Mesodermal cell (in vitro differentiated cells): ENCODE measurements around the gene DCAF10.
A peak's percentile ranks its signal among the peaks of the same experiment; 100 is the strongest.

ENCODE experiments used
- H3K27ac ChIP-seq: 2 replicates; pipeline ENCODE4 v1.7.0; 2013; ENCODE audit warnings: mild to moderate bottlenecking, low read depth, low read length, moderate library complexity; ENCODE audit not compliant: severe bottlenecking
- H3K36me3 ChIP-seq: 2 replicates; pipeline ENCODE4 v1.7.1; 2013; ENCODE audit warnings: mild to moderate bottlenecking, low read length, moderate library complexity; ENCODE audit not compliant: control insufficient read depth, insufficient read depth
- H3K4me1 ChIP-seq: one replicate; pipeline ENCODE4 v1.7.1; 2013; ENCODE audit warnings: mild to moderate bottlenecking, low read length; ENCODE audit not compliant: insufficient read depth, control insufficient read depth, poor library complexity, severe bottlenecking
- H3K4me3 ChIP-seq: 2 replicates; pipeline ENCODE4 v1.7.0; 2013; ENCODE audit warnings: low read length, control low read depth, mild to moderate bottlenecking; ENCODE audit not compliant: insufficient read depth, poor library complexity, severe bottlenecking; ENCODE audit errors: extremely low read depth
- H3K9me3 ChIP-seq: 2 replicates; pipeline ENCODE4 v1.7.1; 2013; ENCODE audit warnings: mild to moderate bottlenecking, low read length, moderate library complexity; ENCODE audit not compliant: control insufficient read depth
- WGBS, 2 experiments: methylation state at CpG; one replicate each; pipeline ENCODE4 v1.1.5; 2013; ENCODE audit warnings: missing lambda C conversion rate in 2 of 2; ENCODE audit not compliant: insufficient coverage in 2 of 2; 5-methylcytosine and 5-hydroxymethylcytosine counted together

Gene DCAF10

DNA sequence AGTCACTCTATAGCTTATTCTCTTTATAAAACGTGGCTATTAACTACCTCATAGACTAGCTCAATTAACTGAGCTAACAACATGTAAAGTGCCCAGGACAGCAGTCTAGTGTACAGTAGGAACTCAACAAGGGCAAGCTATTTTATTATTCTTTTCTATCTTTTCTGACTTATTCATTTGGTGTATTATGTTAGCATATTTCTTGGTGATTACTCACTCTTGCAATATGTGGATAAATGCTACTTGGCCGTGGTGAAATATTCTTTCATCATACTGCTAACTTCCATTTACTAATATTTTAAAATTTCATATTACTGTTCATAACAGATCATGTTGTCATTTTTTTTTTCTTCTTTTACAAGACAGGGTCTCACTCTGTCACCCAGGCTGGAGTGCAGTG lies 98.4 kb downstream of the DCAF10 start:
- no peak overlapping the region for H3K4me3 ChIP-seq
- peaks cover 45% of the 10 kb centered on the region for H3K36me3 ChIP-seq
- 83 to 100% methylated on average over 1 of the region's 2 CpGs for WGBS, 2 experiments

DNA sequence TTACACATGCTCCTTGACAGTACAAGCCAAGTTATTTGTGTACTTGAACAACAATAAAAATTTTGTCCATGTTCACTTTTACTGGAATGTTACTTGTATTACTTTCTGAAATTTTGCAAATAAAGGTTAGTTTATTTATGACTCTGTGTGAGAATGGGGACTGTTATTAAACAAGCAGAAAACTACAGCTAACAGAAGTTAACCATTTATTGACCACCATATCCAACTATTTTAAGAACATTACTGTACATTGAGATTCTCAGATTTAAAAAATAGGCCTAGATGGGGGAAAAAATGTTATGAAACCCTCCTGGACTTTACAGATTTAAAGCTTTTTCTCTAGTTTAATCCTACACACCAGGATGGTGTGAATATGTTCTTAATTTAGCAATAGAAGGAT lies 101.5 kb downstream of the DCAF10 start:
- Histone ChIP-seq H3K27ac (no peak overlapping the region), H3K9me3 (no peaks in the 10 kb centered on the region), H3K4me1 (peaks cover 5% of the 10 kb centered on the region), H3K36me3 (peaks cover 19% of the 10 kb centered on the region), H3K4me3 (no peak overlapping the region)

More for the DNA sequence above, 98.4 kb downstream of the DCAF10 start:
- Histone ChIP-seq H3K9me3 (no peaks in the 10 kb centered on the region), H3K27ac (no peak overlapping the region), H3K4me1 (no peaks in the 10 kb centered on the region)

DNA sequence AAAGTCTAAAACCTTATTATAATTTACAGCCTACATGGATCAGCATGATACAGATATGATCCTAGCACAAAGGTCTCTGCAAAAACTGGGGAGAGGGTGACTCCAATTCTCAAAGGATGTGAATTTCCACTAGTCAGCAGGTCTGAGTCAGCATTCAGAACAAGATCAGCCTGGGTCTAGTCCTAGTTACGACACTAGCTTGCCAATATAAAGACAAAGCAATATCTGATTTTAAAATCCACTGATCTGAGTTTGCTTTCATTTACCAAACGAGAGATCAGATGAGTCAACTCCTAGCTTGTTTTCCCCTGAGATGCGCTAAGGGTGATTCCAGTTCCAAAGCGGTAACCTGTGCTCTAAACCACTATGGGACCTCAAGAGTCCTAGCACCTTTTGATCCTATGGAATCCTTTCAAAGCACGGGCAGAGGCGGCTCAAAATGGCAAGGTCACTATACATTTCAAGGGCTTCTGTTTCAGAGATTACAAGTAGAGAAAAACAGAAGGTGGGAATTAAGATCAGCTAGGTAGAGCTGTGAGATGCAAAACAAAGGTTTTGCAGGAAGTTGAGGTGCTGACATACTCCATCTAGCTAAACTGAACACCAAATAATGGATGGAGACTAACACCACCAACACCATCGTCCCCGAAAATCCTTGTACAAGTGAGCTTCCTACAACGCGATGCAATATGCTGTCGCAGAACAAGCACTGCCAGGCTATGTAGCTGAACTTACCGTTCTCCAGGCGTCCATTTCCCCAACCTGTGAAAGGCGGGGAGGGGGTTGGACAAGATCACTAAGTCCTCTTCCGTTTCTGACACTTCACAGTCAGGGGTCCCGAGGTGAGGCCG lies 102.4 kb downstream of the DCAF10 start:
- Histone ChIP-seq H3K4me3 (peak overlapping the region; percentile 79), H3K27ac (peak overlapping the region; percentile 41), H3K4me1 (peaks cover 5% of the 10 kb centered on the region), H3K9me3 (no peaks in the 10 kb centered on the region), H3K36me3 (peaks cover 12% of the 10 kb centered on the region)
- WGBS, 2 experiments = 8 to 22% methylated on average over 9 to 16 of the region's 17 CpGs

DNA sequence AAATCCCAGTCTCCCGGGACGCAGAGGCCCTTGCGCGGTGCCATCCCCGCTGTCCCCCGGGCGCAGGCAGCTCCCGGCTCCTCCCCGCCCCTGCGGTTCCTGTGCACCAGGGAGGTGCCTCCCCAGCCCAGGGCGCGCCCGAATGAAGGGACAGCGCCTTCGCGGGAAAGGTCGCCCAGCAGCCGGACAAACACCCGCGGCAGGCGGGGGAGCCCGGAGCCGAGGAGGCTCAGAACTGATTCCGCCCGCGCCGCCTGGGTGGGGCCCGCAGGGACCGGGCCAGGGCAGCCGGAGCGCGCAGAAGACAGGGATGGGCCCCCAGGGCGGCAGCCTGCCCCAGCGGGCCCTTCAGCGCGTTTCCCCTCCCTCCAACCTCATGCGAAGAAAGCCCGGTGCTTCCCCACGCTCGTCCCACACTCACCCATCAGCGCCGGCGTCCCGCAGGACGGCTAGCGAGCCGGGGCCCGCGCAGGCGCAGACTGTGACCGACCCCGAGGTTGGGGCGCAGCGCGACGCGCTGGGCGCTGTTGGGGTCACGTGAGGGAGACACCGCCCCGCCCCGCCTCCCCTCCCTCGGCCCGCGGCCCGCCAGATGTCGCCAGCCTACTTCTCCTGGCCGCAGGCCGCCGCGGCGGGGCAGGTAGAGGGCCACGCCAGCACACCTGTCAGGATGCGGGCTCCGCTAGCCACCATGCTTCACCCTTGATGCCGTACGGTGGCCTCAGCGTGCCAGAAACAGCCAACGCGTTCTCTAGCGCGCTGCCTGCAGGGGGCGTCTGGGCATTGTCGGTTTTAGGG lies 103.2 kb downstream of the DCAF10 start, which contains the start of gene SLC25A51:
Gene SLC25A51 (minus strand): TSS at position 481 of the 798 bp plus-strand sequence. CDS start 15,577 bp downstream, outside the sequence.
- 0% methylated on average over 71 to 74 of the region's 84 CpGs for WGBS, 2 experiments
- peak within 1 kb of the TSS; percentile 79 for H3K4me3 ChIP-seq
- H3K36me3 ChIP-seq = peaks cover 6% of the 10 kb centered on the region
- H3K27ac ChIP-seq = peak within 1 kb of the TSS; percentile 41
- peaks cover 8% of the 10 kb centered on the region for H3K4me1 ChIP-seq
- H3K9me3 ChIP-seq = no peaks in the 10 kb centered on the region

DNA sequence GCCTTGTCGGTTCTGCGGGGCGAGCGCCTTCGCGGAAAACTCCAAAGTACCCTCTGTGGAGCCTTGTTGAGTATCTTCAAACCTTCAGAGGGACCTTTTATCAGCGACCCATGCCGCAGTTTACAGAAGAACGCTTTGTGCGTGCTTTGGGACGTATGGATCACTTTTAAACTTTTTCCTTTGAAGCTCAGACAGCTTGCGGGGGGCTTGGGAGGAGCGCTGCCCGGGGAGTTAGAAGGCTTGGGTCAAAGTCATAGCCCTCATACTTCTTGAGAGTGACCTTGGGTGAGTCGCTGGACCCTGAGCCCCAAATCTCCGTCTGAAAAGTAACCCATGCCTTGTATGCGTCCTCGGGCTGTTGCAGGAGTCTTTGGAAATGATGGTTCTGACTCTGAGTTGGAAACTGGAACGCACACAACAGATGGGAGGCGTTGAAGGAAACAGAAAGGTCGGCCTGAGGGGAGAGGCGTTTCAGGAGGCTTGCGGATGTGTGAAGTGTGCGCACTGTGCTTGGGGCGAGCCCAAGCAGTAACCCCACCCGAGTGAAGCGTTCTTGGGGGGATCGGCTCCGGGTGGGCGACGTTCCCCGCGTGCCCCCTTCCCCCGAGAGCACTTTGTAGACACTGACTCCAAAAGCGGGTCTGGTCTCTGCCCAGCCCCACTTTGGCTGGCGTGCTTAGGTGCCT lies 104.0 kb downstream of the DCAF10 start:
- no peaks in the 10 kb centered on the region for H3K9me3 ChIP-seq

DNA sequence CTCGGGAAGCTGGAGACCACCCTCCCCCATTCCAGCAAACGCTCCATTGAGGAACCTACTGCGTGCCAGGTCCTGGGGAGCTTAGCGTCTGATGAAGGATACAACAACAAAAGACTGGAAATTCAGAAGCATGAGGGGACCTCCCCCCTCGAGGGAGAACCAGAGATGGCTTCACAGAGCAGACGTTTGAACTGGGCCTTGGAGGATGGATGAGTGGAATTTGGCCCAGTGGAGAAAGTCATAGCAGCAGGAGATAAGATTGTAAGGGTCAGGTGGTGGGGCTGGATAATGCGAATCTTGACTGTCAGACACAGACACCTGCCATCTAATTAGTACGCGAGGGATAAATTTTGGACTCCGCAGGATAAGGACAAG lies 104.5 kb downstream of the DCAF10 start:
- Histone ChIP-seq H3K4me3 (no peak overlapping the region), H3K9me3 (no peaks in the 10 kb centered on the region), H3K4me1 (peaks cover 11% of the 10 kb centered on the region), H3K36me3 (no peaks in the 10 kb centered on the region), H3K27ac (no peak overlapping the region)
- 85 to 96% methylated on average over 8 to 10 of the region's 10 CpGs for WGBS, 2 experiments

More for the DNA sequence above, 104.0 kb downstream of the DCAF10 start:
- Histone ChIP-seq H3K27ac (no peak overlapping the region), H3K4me3 (peak overlapping the region; percentile 79), H3K4me1 (peaks cover 11% of the 10 kb centered on the region), H3K36me3 (no peaks in the 10 kb centered on the region)
- 60 to 62% methylated on average over 33 to 36 of the region's 36 CpGs for WGBS, 2 experiments

DNA sequence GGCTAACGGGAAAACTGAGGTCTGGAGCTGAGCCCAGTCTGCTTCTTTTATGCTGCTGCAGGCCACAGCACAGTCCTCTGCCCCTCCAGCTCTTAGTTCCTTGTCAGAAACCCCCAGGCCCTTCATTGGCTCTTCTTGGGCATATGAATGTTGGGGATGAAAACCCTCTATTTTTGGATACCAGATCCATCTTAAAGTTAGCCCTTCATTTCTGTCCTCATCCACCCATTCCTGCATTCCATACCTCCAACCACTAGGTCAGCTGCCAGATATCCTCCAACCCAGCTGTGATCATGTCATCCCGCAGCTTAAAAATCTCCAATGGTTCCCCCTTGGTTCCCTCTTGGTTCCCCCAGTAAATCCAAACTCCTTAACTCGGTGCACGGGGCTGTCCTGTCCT lies 105.2 kb downstream of the DCAF10 start:
- 98 to 100% methylated on average over 3 to 4 of the region's 4 CpGs for WGBS, 2 experiments
- H3K4me3 ChIP-seq = no peak overlapping the region
- no peak overlapping the region for H3K27ac ChIP-seq
- H3K4me1 ChIP-seq = peaks cover 11% of the 10 kb centered on the region
- H3K9me3 ChIP-seq = no peaks in the 10 kb centered on the region
- H3K36me3 ChIP-seq = no peaks in the 10 kb centered on the region

DNA sequence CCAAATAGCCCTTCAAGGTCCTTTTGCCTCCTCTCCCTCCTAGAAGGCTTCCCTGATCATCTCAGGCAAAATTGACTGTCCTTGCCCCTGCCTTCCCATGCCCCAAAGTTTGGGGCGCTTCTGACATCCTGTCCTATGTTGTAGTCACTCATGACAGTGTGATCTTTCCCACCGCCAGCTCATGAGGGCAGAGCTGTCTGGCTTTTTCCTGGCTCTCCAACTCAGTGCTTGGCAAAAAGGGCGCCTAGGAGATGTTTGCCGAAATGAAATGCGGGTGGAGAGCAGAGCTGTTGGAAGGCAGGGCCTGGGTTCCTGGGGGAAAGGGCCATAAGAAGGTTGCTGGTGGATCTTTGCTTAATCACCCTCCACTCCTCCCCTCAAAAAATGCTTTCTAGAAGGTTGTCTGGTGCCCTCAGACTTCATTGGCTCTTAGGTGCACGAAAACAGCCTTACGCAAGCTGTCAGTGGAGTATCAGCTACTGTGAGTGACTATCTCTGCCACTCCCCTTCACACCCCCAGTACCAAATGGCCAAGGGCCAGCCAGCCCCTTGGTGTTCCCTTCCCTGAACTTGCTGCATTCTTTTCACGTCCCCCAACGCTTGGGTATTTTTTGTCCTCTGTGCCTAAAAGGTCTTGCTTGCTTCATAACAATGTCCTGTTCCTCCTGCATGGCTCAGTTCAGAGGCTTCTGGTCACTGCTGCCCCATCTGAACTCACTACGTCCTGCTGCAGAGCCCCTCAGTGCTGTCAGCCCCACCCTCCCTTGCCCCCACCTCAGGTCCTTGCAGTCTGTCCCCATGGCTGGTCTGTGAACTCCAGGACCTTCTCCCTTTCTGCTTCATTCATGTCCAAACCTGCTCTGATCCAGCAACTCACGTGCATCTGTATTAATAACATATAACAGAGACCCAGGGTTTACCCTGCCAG lies 106.0 kb downstream of the DCAF10 start:
- no peaks in the 10 kb centered on the region for H3K36me3 ChIP-seq
- H3K4me1 ChIP-seq = peaks cover 11% of the 10 kb centered on the region
- H3K27ac ChIP-seq = no peak overlapping the region
- WGBS, 2 experiments = 85 to 91% methylated on average over 9 to 10 of the region's 11 CpGs
- no peaks in the 10 kb centered on the region for H3K9me3 ChIP-seq
- no peak overlapping the region for H3K4me3 ChIP-seq

DNA sequence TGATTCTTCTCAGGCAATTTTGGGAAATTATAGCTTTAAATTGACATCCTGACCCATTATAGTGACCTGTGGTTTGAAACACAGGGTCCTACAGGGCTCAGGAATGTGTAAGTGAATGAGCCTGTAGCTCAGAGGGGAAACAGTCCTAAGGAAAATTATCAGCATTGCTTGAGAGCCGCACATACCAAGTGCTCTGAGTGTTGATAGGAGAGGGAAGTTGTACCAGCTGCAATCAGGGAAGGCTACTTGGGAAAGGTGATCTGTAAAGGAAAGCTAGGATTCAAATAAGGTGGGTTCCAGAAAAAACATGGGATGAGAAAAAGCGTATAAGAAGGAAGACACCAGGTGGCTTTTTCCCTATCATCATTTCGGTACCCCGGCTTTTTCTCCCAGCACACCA lies 107.7 kb downstream of the DCAF10 start:
- H3K36me3 ChIP-seq = no peaks in the 10 kb centered on the region
- 74 to 77% methylated on average over 4 of the region's 4 CpGs for WGBS, 2 experiments
- no peak overlapping the region for H3K4me3 ChIP-seq
- H3K4me1 ChIP-seq = peaks cover 11% of the 10 kb centered on the region
- H3K27ac ChIP-seq = no peak overlapping the region
- no peaks in the 10 kb centered on the region for H3K9me3 ChIP-seq
